Loucy (cell line): Measurements from ENCODE around the gene LILRA1.

Source experiments
- CTCF ChIP-seq: fragments of 200-600 bp; sonication (generic); conservative IDR thresholded peaks from 2 replicates; pipeline ENCODE4 v1.5.1; 2014; ENCODE audit warnings: mild to moderate bottlenecking, antibody characterized with exemption, low read length
- EZH2phosphoT487 ChIP-seq: fragments of 200-600 bp; IDR thresholded peaks from 2 replicates; pipeline ENCODE4 v1.6.1; 2018; ENCODE audit warnings: antibody characterized with exemption, mild to moderate bottlenecking, moderate library complexity, borderline replicate concordance

GRCh38 chr19:54607785-54608150, 14.3 kb downstream of the LILRA1 start:
- TF ChIP-seq CTCF, result no peak
- no peak for TF ChIP-seq EZH2phosphoT487
